HEK293 (cell line): ENCODE measurements around the gene ANKRD6.

Experiments used
- CTCF ChIA-PET: fragments of 350-600 bp; formaldehyde crosslinking; extraction: SDS; loops from one replicate; lab custom pipeline; 2021; ENCODE audit warnings: antibody characterized with exemption; lab: Yijun Ruan, JAX
- POLR2A ChIA-PET: fragments of 300-600 bp; formaldehyde crosslinking; extraction: SDS; loops from one replicate; lab custom pipeline; 2020; ENCODE audit warnings: antibody characterized with exemption, inconsistent platforms; lab: Yijun Ruan, JAX
- H3K27ac ChIP-seq: fragments of 200-500 bp; sonication (Bioruptor generic); 2 replicates; pipeline ENCODE4 v1.5.1; 2014; ENCODE audit warnings: low read depth, low read length, control low read depth, inconsistent platforms; ENCODE audit errors: extremely low read depth
- H3K36me3 ChIP-seq, 2 experiments: fragments of 200-500 bp in 1 of 2; sonication (Bioruptor generic) in 1 of 2; 1 replicate in 1 of 2; 2 replicates in 1 of 2; pipeline ENCODE4 v1.5.1; 2014 to 2017; ENCODE audit warnings: inconsistent platforms in 2 of 2, low read length in 2 of 2; ENCODE audit not compliant: control insufficient read depth in 2 of 2, insufficient read depth in 1 of 2
- H3K4me1 ChIP-seq: fragments of 200-500 bp; sonication (Bioruptor generic); 2 replicates; pipeline ENCODE4 v1.5.1; 2014; ENCODE audit warnings: mild to moderate bottlenecking, low read length, inconsistent platforms; ENCODE audit not compliant: control insufficient read depth, insufficient read depth
- H3K4me3 ChIP-seq: 2 replicates; pipeline ENCODE4 v1.5.1; 2011; ENCODE audit warnings: low read depth, mild to moderate bottlenecking, control low read depth, low read length, moderate library complexity
- H3K9me3 ChIP-seq: fragments of 200-500 bp; sonication (Bioruptor generic); 2 replicates; pipeline ENCODE4 v1.5.1; 2014; ENCODE audit warnings: low read depth, low read length, inconsistent platforms; ENCODE audit not compliant: control insufficient read depth, insufficient read depth
- MZF1 ChIP-seq: fragments of 450-650 bp; formaldehyde crosslinking; IDR thresholded peaks from 2 replicates; pipeline ENCODE4 v1.5.1; 2017; ENCODE audit warnings: missing biosample characterization, missing genetic modification characterization, borderline replicate concordance
- OSR2 ChIP-seq: fragments of 450-650 bp; formaldehyde crosslinking; IDR thresholded peaks from 2 replicates; pipeline ENCODE4 v1.5.1; 2016; ENCODE audit warnings: missing biosample characterization, missing genetic modification characterization
- OVOL3 ChIP-seq: fragments of 450-650 bp; formaldehyde crosslinking; IDR thresholded peaks from 2 replicates; pipeline ENCODE4 v1.5.1; 2016; ENCODE audit warnings: missing biosample characterization, missing genetic modification characterization
- PATZ1 ChIP-seq: fragments of 450-650 bp; formaldehyde crosslinking; IDR thresholded peaks from 2 replicates; pipeline ENCODE4 v1.5.1; 2016; ENCODE audit warnings: missing biosample characterization, missing genetic modification characterization
- TCF7L2 ChIP-seq: IDR thresholded peaks from 2 replicates; pipeline ENCODE4 v1.6.1; 2011; ENCODE audit warnings: low read depth, mild to moderate bottlenecking, inconsistent platforms, low read length, moderate library complexity, borderline replicate concordance
- TRIM28 ChIP-seq: IDR thresholded peaks from 2 replicates; pipeline ENCODE4 v1.6.1; 2011; ENCODE audit warnings: low read length, control low read depth, borderline replicate concordance
- WT1 ChIP-seq: fragments of 450-650 bp; formaldehyde crosslinking; IDR thresholded peaks from 2 replicates; pipeline ENCODE4 v1.5.1; 2016; ENCODE audit warnings: missing biosample characterization, missing genetic modification characterization
- ZBTB17 ChIP-seq: fragments of 450-650 bp; formaldehyde crosslinking; IDR thresholded peaks from 2 replicates; pipeline ENCODE4 v1.5.1; 2016; ENCODE audit warnings: missing biosample characterization, missing genetic modification characterization
- ZBTB48 ChIP-seq: fragments of 450-650 bp; formaldehyde crosslinking; IDR thresholded peaks from 2 replicates; pipeline ENCODE4 v1.5.1; 2016; ENCODE audit warnings: missing biosample characterization, missing genetic modification characterization
- ZBTB8A ChIP-seq: fragments of 450-650 bp; formaldehyde crosslinking; IDR thresholded peaks from 2 replicates; pipeline ENCODE4 v1.5.1; 2016; ENCODE audit warnings: missing biosample characterization, missing genetic modification characterization
- ZNF146 ChIP-seq: fragments of 450-650 bp; formaldehyde crosslinking; IDR thresholded peaks from 2 replicates; pipeline ENCODE4 v1.5.1; 2016; ENCODE audit warnings: missing biosample characterization, missing genetic modification characterization
- ZNF184 ChIP-seq: fragments of 450-650 bp; IDR thresholded peaks from 2 replicates; pipeline ENCODE4 v1.5.1; 2018; ENCODE audit warnings: missing biosample characterization, mild to moderate bottlenecking, missing genetic modification characterization
- ZNF23 ChIP-seq: fragments of 450-650 bp; formaldehyde crosslinking; IDR thresholded peaks from 2 replicates; pipeline ENCODE4 v1.5.1; 2016; ENCODE audit warnings: missing biosample characterization, missing genetic modification characterization, borderline replicate concordance
- ZNF239 ChIP-seq: fragments of 450-650 bp; formaldehyde crosslinking; IDR thresholded peaks from 2 replicates; pipeline ENCODE4 v1.5.1; 2016; ENCODE audit warnings: missing biosample characterization, missing genetic modification characterization
- ZNF433 ChIP-seq: fragments of 450-650 bp; formaldehyde crosslinking; IDR thresholded peaks from 2 replicates; pipeline ENCODE4 v1.5.1; 2016; ENCODE audit warnings: missing biosample characterization, missing genetic modification characterization, low read depth
- ZNF580 ChIP-seq: fragments of 450-650 bp; formaldehyde crosslinking; IDR thresholded peaks from 2 replicates; pipeline ENCODE4 v1.5.1; 2016; ENCODE audit warnings: missing biosample characterization, missing genetic modification characterization
- ZNF621 ChIP-seq: fragments of 450-650 bp; formaldehyde crosslinking; IDR thresholded peaks from 2 replicates; pipeline ENCODE4 v1.5.1; 2017; ENCODE audit warnings: missing biosample characterization, missing genetic modification characterization
- ZSCAN23 ChIP-seq: fragments of 450-650 bp; formaldehyde crosslinking; IDR thresholded peaks from 2 replicates; pipeline ENCODE4 v1.5.1; 2016; ENCODE audit warnings: missing biosample characterization, missing genetic modification characterization
- ZSCAN30 ChIP-seq: fragments of 450-650 bp; IDR thresholded peaks from 2 replicates; pipeline ENCODE4 v1.5.1; 2018; ENCODE audit warnings: missing biosample characterization, mild to moderate bottlenecking, missing genetic modification characterization, moderate library complexity
- TF ChIP-seq, protein P1 (sequence below): fragments of 450-650 bp; formaldehyde crosslinking; IDR thresholded peaks from 2 replicates; pipeline ENCODE4 v1.5.1; 2016; ENCODE audit warnings: missing biosample characterization, missing genetic modification characterization
- TF ChIP-seq, protein P2 (sequence below): fragments of 450-650 bp; formaldehyde crosslinking; IDR thresholded peaks from 2 replicates; pipeline ENCODE4 v1.5.1; 2017; ENCODE audit warnings: missing biosample characterization, missing genetic modification characterization

The ANKRD6 gene

DNA sequence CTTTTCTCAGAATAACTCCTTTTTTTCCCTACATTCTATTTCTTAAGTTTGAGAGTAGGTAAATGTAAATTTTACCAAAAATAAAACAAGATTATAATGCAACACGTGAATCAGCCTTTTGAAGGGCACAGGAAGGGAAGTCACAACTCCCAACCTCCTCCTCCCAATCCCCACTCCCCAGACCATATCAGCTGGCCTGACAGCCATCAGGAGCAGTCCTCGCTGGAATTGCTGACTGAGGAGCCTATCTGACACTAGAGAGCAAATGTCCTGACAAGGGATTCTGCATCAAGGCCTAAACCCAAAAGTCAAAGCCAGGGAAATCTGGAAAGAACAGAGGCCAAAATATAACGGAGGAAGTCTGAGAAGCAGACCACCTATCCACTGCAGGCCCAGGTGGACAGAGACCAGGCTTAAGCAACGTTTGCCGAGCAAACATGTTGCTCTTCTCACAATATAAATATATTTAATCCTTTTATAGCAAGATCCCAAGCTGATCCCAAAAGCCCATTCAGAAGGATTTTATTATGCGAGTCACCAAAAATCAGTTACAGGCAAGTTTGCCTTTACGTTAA lies 23.4 kb upstream of the ANKRD6 start (continued):
- TF ChIP-seq TCF7L2, result no peak
- peak; percentile 94 for TF ChIP-seq ZNF239 (tag by site-specific recombination)
- TF ChIP-seq ZNF433 (tag by site-specific recombination), result no peak
- no peak for TF ChIP-seq ZBTB48 (tag by site-specific recombination)
- TF ChIP-seq ZNF146 (tag by site-specific recombination), result no peak
- no peak for TF ChIP-seq ZSCAN23 (tag by site-specific recombination)
- no peak for TF ChIP-seq ZNF184 (tag by site-specific recombination)
- peak; percentile 99 for TF ChIP-seq ZBTB17 (tag by site-specific recombination)
- 0 out of 2 replicates have a peak, but pooled peaks have one; percentile 12 for TF ChIP-seq WT1 (tag by site-specific recombination)
- TF ChIP-seq ZNF580 (tag by site-specific recombination), result no peak
- peak; percentile 81 for TF ChIP-seq MZF1 (tag by site-specific recombination)
- TF ChIP-seq TRIM28, result peak; percentile 85; the same call in 1 of the 2 replicates
- TF ChIP-seq, all 188 proteins: peak for 7

GRCh38 chr6:89410231-89410761 lies 22.7 kb upstream of the ANKRD6 start:
- Histone ChIP-seq H3K4me1 (peaks cover 12% of the 10 kb centered on the region), H3K9me3 (no peaks in the 10 kb centered on the region), H3K4me3 (peak overlapping the region; percentile 85), H3K36me3 (no peaks in the 10 kb centered on the region), H3K27ac (no peak overlapping the region)
- CTCF ChIA-PET, result interaction anchor here (0.6 to 2.5 kb wide), 7 partner anchors 22 to 1069 kb away, joined by 3 to 18 read pairs (median 3); no protein-coding TSS in a partner anchor
- 0 out of 2 replicates have a peak, but pooled peaks have one; percentile 19 for TF ChIP-seq ZBTB8A (tag by site-specific recombination)
- no peak for TF ChIP-seq ZNF23 (tag by site-specific recombination)
- no peak for TF ChIP-seq OVOL3
- TF ChIP-seq PATZ1 (tag by site-specific recombination), result 0 out of 2 replicates have a peak, but pooled peaks have one; percentile 12
- TF ChIP-seq ZSCAN30 (tag by site-specific recombination), result no peak; the same call in 1 of the 2 replicates
- TF ChIP-seq ZNF621 (tag by site-specific recombination), result no peak
- TF ChIP-seq, protein P1, sequence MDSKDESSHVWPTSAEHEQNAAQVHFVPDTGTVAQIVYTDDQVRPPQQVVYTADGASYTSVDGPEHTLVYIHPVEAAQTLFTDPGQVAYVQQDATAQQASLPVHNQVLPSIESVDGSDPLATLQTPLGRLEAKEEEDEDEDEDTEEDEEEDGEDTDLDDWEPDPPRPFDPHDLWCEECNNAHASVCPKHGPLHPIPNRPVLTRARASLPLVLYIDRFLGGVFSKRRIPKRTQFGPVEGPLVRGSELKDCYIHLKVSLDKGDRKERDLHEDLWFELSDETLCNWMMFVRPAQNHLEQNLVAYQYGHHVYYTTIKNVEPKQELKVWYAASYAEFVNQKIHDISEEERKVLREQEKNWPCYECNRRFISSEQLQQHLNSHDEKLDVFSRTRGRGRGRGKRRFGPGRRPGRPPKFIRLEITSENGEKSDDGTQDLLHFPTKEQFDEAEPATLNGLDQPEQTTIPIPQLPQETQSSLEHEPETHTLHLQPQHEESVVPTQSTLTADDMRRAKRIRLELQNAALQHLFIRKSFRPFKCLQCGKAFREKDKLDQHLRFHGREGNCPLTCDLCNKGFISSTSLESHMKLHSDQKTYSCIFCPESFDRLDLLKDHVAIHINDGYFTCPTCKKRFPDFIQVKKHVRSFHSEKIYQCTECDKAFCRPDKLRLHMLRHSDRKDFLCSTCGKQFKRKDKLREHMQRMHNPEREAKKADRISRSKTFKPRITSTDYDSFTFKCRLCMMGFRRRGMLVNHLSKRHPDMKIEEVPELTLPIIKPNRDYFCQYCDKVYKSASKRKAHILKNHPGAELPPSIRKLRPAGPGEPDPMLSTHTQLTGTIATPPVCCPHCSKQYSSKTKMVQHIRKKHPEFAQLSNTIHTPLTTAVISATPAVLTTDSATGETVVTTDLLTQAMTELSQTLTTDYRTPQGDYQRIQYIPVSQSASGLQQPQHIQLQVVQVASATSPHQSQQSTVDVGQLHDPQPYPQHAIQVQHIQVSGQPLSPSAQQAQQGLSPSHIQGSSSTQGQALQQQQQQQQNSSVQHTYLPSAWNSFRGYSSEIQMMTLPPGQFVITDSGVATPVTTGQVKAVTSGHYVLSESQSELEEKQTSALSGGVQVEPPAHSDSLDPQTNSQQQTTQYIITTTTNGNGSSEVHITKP, result peak; percentile 63; the same call in 1 of the 2 replicates
- peak; percentile 19; the same call in 1 of the 2 replicates for TF ChIP-seq OSR2
- TF ChIP-seq, protein P2, sequence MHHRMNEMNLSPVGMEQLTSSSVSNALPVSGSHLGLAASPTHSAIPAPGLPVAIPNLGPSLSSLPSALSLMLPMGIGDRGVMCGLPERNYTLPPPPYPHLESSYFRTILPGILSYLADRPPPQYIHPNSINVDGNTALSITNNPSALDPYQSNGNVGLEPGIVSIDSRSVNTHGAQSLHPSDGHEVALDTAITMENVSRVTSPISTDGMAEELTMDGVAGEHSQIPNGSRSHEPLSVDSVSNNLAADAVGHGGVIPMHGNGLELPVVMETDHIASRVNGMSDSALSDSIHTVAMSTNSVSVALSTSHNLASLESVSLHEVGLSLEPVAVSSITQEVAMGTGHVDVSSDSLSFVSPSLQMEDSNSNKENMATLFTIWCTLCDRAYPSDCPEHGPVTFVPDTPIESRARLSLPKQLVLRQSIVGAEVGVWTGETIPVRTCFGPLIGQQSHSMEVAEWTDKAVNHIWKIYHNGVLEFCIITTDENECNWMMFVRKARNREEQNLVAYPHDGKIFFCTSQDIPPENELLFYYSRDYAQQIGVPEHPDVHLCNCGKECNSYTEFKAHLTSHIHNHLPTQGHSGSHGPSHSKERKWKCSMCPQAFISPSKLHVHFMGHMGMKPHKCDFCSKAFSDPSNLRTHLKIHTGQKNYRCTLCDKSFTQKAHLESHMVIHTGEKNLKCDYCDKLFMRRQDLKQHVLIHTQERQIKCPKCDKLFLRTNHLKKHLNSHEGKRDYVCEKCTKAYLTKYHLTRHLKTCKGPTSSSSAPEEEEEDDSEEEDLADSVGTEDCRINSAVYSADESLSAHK, result 0 out of 2 replicates have a peak, but pooled peaks have one; percentile 10
- POLR2A ChIA-PET, result interaction anchor here (2.2 kb wide), 1 partner anchor 20 kb away, joined by 6 read pairs; no protein-coding TSS in a partner anchor
